NCI-H2171 (cell line): ENCODE measurements around the gene PRDX2.

Experiments used
- DNase-seq: peaks from one replicate; lab custom pipeline; 2025; lab: John Stamatoyannopoulos, UW

Gene PRDX2

GRCh38 chr19:12779162-12779993, 22.2 kb downstream of the PRDX2 start:
- DNase-seq: no peak

DNA sequence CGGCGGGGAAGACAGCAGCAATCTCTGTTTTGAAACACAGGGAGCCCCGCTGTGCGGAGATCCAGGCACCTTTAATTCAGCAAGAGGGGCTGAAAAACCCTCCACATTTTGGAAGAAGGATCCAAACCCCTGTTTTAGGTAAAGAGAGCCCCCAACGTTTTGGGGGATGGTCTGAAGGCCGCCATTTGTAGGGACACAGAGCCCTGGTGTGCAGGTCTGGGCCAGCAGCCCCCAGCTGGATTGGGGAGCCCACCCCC, 22.8 kb downstream of the PRDX2 start:
- no peak for DNase-seq

- peak; percentile 82 for DNase-seq
Measured at GRCh38 chr19:12778017-12778904, 23.3 kb downstream of the PRDX2 start.

- DNase-seq: peak; percentile 70
Measured at GRCh38 chr19:12777217-12778016, 24.2 kb downstream of the PRDX2 start.

DNA sequence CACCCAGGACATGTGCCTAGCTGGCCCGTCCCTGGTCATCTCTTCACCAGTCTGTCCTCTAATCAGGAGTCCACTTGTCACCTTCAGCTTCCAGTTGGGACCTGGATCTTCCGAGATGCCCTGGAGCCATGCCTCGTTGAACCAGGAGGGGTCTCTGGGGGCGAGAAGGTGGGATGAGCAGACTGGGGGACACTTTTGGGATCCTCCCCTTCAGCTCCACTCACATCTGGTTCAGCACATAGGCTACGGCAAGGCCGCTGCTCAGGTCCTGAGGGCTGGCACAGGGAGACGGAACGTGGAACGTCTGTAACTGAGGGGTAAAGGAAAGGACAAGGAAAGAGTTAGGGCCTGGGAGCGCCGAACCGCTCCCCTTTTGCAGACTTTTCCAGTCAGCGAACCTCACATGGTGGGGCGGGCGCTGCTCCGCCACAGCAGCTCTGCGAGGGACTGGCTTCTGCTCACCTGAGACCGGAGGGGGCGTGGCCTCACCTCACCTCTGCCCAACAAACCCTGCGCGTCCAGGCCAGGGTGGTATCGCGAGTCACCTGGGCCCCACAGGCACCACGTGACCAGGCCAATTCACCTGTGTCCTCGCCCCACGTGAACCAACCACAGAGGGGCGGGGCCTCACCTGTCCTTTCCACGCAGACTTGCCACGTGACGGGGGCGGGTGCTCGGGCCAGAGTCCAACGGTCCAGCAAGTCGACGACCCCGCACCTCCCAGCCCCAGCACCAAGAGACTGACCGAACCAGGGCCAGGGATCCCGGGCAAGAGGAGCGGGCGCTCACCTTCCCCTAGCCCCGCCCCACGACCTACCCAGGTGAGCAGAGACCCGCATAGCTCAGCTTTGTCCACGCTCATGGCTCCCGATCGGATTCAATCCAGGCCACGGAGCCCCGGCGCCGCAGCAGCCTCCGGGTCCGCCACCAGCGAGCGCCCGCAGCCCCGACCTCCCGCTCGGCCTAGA, 26.7 kb downstream of the PRDX2 start, which contains the start of gene HOOK2:
HOOK2 (minus strand) TSS at position 965 of the 968 bp plus-strand sequence; CDS start at position 862, 103 bp downstream.
- DNase-seq: peak; percentile 74

DNA sequence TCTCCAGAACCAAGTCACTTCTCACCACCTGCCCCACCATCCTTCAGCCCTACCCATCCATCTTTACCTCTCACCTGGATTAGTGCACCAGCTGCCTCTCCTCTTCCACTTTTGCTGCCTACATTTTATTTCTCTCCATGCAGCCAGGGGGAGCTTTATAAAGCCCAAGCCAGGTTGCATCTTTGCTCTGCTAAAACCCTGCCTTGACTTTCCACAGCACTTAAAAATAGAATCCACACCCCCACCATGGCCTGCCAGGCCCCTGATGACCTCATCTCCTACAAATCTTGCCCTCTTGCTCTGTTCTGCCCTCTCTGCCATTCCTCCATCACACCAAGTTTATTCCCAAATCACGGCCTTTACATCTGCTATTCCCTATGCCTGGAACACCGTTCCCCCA, 28.0 kb downstream of the PRDX2 start:
- DNase-seq: no peak

DNA sequence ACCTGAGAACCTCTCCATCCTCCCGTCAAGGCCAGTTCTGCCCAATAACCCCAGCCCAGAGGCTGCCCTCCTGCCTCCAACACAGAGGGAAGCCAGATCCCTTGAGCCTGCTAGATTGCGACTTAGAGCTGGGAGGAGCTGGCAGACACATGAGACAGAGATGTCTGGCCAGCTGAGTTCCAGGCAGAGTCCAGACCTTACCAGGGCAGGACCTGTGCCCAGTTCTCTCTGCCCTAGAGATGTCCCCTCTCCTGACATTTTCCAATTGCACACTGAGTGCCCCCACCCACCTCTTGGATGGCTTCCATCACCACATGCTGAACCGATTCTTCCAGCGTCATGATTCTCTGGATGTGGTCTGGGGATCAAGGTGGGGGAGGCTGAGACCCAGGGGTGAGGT, 29.3 kb downstream of the PRDX2 start:
- no peak for DNase-seq

DNA sequence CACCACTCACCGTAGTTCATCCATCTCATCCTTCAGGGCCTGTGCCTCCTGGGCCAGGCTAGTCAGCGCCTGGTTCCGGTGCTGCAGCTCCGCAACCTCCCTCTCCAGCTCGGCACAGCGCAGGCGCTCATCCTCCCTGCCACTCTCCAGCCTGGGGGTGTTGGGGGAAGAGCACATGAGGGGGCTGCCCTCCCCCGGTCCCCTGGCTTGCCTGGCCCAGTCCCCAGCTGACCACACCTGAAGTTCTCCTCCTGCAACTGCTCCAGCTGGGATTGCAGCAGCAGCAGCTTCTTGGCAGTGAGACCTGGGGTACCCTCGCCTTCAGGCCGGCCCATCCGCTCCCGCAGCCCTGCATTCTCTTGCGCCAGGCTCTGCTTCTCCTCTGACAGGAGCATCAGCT, 30.7 kb downstream of the PRDX2 start:
- DNase-seq: no peak

- no peak for DNase-seq
Measured at GRCh38 chr19:12769689-12770088, 31.9 kb downstream of the PRDX2 start.

DNA sequence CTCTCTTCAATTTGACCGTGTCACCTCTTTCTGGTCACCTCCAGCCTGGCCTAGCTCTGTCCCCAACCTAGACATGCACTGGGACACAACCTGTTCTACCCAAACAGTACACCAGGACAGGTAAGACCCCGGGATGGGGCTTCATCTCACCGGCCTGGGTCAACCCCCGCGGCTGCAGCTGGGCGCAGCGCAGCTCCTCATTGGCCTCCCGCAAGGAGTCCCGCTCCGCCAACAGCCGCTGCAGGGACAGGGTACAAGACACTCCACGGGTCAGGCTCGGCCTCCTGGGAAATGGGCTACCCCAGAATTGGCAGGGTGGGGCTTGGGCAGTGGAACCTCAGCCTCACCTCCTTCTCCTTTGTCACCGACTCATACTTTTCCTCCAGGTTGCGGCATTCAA, 33.9 kb downstream of the PRDX2 start:
- no peak for DNase-seq

DNA sequence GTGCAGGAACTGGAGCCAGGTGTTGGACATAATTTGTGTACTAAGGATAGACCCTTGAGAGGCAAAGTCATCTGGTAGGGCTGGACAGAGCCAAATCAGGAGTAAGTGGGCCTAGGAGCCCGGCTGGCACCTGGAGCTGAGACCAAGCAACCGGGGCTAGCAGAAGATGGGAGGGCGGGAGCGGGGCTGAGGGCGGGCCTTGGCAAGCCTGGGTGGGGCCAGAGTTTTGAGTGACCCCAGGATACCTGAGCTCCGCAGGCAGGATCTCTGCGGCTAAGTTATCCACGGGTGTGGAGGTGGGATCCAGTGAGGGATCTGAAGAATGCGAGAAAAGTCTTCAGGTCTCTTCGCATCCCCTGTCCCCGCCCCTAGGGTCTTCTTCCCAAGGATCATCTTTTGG, 34.5 kb downstream of the PRDX2 start:
- DNase-seq: no peak

DNA sequence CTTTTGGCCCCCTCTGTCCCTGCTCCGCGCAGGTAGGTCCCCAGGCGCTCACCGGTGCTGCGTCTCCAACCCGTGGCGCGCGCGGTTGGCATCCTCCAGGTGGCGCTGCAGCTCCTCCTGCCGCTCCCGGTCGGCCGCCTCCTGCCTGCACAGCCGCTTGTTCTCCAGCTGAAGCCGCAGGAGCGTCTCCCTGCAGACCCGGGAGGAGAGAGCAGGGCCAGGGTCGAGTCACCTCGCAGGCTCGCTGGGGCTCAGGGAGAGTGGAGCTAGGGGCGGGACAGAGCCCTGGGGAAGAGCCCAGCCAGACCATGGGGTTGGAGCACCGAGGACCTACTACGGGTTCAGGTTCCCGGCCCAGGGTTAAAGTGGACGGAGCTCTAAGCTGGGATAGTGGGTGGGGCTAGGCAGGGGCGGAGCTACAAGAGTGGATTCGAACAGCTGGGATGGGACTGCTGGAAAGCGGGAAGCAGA, 35.5 kb downstream of the PRDX2 start:
- DNase-seq: no peak

DNA sequence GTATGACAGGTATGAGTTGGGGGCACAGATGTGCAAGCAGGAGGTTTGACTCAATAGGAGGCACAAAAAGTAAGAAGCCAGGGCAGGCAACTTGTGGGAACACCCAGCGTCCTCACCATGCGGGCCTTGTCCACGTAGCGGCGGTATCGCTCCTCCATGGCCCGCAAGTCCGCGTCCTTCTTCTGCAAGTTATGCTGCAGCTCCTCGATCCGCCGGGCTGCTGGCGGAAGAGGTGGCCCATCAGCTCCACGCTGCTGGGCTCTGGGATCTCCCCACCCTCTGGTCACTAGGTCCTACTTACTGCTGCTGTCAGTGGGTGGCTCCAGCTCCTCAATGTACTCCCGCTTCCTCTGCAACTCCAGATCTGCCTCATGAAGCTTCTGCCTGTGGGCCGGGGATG, 36.9 kb downstream of the PRDX2 start:
- DNase-seq: no peak

DNA sequence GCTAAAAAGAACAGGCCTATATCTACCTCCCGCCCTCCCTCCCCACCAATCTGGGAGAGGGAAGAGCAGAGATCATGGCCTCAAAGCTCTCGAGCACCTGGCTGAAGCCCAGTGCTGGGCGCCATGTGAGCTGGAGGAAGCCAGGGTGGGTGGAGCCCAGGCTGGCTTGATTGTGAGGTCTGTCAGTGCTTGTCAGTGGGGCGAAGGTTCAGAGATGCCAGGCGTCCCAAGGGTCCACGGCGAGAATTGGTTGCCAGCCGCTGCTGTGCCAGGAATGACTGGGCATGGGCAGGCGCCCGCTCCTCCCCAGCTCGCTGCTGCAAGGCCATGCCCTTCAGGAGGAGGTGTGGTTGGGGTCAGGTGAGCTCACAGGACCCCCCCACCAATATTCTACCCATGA, 38.5 kb downstream of the PRDX2 start:
- no peak for DNase-seq

- DNase-seq: no peak
Measured at GRCh38 chr19:12759686-12760085, 41.9 kb downstream of the PRDX2 start.

- peak; percentile 36 for DNase-seq
Measured at GRCh38 chr19:12757544-12758274, 43.9 kb downstream of the PRDX2 start.

DNA sequence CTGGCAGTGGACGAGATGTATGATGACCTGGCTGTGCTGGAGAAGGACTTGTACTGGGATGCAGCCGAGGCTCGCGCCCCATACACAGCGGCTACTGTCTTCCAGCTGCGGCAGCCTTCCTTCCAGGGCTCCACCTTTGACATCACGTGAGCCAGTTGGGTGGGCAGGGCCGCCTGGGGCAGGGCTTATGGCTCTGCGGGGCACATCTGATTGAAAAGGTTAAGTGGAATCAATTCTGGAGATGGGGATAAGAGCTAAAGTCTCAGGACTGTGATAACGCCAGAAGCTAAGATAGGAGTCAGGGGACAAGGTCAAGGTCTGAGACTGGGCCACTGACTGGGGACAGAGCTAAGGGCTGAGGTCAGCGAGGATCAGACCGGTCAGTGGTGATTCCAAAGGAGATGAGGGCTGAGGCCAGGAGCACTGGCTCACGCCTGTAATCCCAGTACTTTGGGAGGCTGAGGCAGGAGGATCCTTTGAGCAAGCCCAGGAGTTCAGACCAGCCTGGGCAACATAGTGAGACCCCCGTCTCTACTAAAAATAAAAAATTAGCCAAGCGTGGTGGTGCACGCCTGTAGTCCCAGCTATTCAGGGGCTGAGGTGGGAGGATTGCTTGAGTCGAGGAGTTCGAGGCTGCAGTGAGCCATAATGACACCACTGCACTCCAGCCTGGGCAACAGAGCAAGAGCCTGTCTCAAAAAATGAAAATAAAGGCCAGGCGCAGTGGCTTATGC, 45.3 kb downstream of the PRDX2 start:
- DNase-seq: no peak

- DNase-seq: no peak
Measured at GRCh38 chr19:12754465-12755196, 47.0 kb downstream of the PRDX2 start.
